NCI-H1436 (cell line): ENCODE results near the gene NFKB1.
A peak's percentile ranks its signal among the peaks of the same experiment; 100 is the strongest.
"Not testable (repeated sequence)": the region's sequence is repeated elsewhere in the genome, so short reads cannot be mapped to it uniquely, and the experiment has no call there.

Source experiments
- DNase-seq: peaks from one replicate; lab custom pipeline; 2025; lab: John Stamatoyannopoulos, UW

The NFKB1 gene

GRCh38 chr4:102500696-102501446 is at the start of gene NFKB1:
NFKB1 (plus strand) TSS chr4:102501359; CDS start chr4:102525519, 24,160 bp downstream.
- DNase-seq, result peak; percentile 6

GRCh38 chr4:102452854-102453253 is 48.3 kb upstream of the NFKB1 start:
- DNase-seq, result no peak

- no peak for DNase-seq
Measured at GRCh38 chr4:102453827-102454226, 47.3 kb upstream of the NFKB1 start.

GRCh38 chr4:102454268-102454667 is 46.9 kb upstream of the NFKB1 start:
- no peak for DNase-seq

GRCh38 chr4:102454981-102455685 is 46.0 kb upstream of the NFKB1 start:
- no peak for DNase-seq

- DNase-seq, result no peak
Measured at GRCh38 chr4:102455750-102456149, 45.4 kb upstream of the NFKB1 start.

GRCh38 chr4:102466298-102466697 is 34.9 kb upstream of the NFKB1 start:
- DNase-seq, result no peak

- DNase-seq, result no peak
Measured at GRCh38 chr4:102469806-102470205, 31.4 kb upstream of the NFKB1 start.

GRCh38 chr4:102472441-102473013 is 28.6 kb upstream of the NFKB1 start:
- DNase-seq, result no peak

GRCh38 chr4:102473476-102473875 is 27.7 kb upstream of the NFKB1 start:
- DNase-seq, result no peak

- no peak for DNase-seq
Measured at GRCh38 chr4:102474736-102475504, 26.2 kb upstream of the NFKB1 start.

- no peak for DNase-seq
Measured at GRCh38 chr4:102477657-102478056, 23.5 kb upstream of the NFKB1 start.

GRCh38 chr4:102478186-102478585 is 23.0 kb upstream of the NFKB1 start:
- DNase-seq, result no peak

GRCh38 chr4:102479832-102480231 is 21.3 kb upstream of the NFKB1 start:
- DNase-seq, result not testable (repeated sequence)

- no peak for DNase-seq
Measured at GRCh38 chr4:102483120-102483519, 18.0 kb upstream of the NFKB1 start.

GRCh38 chr4:102483990-102484692 is 17.0 kb upstream of the NFKB1 start:
- not testable (repeated sequence) for DNase-seq

- no peak for DNase-seq
Measured at GRCh38 chr4:102492531-102493241, 8.5 kb upstream of the NFKB1 start.

GRCh38 chr4:102493257-102493656 is 7.9 kb upstream of the NFKB1 start:
- no peak for DNase-seq

GRCh38 chr4:102493794-102494193 is 7.4 kb upstream of the NFKB1 start:
- no peak for DNase-seq

- DNase-seq, result no peak
Measured at GRCh38 chr4:102494603-102495002, 6.6 kb upstream of the NFKB1 start.

GRCh38 chr4:102497986-102498385 is 3.2 kb upstream of the NFKB1 start:
- no peak for DNase-seq
